Brain pericyte (primary cell): ENCODE results near the gene RBPJ.

Experiments used
- DNase-seq: peaks from one replicate; pipeline ENCODE4 v3.0.0-alpha.2; 2012; ENCODE audit warnings: low read depth, low spot score

The RBPJ gene

GRCh38 chr4:26420438-26420837, 99.6 kb downstream of the RBPJ start:
- DNase-seq, result peak; percentile 12

GRCh38 chr4:26420913-26421312, 100.1 kb downstream of the RBPJ start:
- DNase-seq, result no peak

DNA sequence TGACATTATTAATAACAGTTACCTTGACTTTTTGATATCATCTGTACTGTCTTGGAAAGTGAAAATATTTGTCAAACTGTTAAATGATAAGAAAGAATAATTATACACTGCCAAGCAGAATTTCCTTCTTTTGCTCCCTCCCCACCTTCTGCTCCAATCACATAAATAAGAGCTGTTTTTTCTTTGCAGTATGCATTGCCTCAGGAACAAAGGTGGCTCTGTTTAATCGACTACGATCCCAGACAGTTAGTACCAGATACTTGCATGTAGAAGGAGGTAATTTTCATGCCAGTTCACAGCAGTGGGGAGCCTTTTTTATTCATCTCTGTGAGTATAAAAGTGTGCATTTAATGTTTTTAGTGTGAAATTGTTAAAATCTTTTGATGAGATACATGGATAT, 103.3 kb downstream of the RBPJ start:
- no peak for DNase-seq

- no peak for DNase-seq
Measured at GRCh38 chr4:26424838-26425237, 104.0 kb downstream of the RBPJ start.

- DNase-seq, result no peak
Measured at GRCh38 chr4:26425953-26426352, 105.1 kb downstream of the RBPJ start.

- DNase-seq, result no peak
Measured at GRCh38 chr4:26426892-26427291, 106.1 kb downstream of the RBPJ start.

GRCh38 chr4:26429910-26430309, 109.1 kb downstream of the RBPJ start:
- DNase-seq, result no peak

DNA sequence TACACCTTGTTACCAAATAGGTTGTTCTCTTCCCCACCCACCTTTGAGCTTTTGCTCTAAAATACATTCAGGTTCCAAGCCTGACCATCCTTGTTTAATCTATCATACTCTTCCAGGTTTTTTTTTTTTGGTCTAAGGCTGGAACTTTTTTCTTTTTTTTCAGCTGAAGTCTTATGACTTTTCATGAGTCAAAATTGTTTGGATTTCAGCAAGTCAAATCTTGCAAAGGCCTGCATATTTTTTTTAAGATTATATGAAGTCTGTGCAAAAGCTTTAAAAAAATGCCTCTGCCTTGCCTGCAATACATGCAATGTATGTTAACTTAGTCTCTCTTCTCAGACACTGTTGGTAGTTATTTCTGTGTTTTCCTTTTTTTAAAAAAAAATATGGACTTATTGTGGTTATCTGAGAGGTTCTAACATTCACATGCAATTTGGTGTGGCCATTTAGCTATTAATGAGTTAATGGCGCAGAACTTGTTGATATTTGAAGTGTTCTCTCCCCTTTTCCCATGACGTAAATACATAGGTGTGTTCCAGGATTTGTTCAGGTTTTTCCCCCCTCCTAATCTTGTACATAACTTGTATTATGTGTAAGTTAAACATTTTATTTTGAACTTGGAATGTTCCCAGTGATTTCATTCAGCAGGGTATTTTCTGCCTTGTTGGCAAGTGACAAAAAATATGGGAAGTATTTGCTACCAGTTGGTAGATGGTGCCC, 110.8 kb downstream of the RBPJ start:
- no peak for DNase-seq

DNA sequence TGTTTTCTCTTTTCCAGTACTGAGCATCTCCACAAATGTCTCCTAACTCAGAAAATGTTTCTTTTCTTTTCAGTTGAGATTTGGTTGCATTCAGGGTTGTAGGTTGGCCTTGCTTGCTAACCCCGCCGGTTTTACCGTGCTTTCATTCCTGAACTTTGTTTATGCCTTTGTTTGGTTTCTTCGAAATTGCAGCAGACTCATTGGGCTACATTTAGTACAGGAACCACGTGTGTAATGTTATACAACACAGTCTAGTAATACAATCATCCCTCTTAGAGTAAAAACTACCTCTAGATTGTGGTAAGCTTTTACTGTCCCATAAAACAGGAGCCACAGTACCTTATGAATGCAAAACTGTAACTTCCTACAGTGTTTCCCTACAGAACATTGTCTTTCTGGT, 111.6 kb downstream of the RBPJ start:
- no peak for DNase-seq

DNA sequence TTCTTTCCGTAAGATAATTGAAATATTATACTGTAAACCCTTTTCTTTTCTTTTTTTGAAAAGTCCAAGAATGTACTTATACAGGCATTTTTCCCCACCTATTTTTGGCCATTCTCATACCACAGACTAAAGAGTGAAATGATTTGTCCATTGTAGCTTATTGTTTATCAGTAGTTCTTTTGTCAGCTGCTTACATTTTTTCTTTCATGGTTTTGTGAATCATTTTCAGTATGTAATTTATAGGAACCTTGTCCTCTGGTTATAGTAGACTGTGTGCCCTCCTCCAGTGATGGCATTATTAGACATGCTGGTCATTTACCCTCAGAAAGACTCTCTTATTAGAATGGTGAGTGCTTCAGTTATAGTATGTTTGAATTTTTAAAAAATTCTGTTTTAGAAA, 112.7 kb downstream of the RBPJ start:
- DNase-seq, result no peak

DNA sequence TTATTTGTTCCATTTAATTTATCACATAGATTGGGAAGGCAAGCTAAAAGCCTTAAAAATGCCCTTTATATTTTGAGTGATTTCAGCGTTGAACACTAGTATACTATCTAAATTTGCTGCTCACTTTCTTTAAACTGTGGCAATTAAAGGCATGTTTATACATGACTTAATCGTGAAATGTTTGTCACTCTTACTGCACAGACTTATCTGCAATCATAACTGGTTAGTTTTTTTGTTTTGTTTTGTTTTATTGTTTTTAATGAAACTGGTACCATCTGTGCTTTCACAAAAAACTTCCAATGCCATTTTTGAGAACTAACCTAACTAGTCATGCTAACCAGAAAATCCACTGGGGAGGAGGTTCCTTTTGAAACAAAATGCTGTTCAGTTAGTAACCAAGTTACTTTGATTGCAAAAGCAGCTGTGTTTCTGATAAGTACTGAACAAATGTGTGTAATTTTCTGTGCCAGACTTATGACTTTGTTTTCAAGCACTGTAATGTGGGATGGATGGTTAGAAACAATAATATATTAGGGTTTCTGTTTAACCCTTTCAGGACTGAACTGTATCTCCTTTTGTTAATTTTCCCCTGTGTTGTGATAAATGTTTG, 113.3 kb downstream of the RBPJ start:
- DNase-seq, result no peak

DNA sequence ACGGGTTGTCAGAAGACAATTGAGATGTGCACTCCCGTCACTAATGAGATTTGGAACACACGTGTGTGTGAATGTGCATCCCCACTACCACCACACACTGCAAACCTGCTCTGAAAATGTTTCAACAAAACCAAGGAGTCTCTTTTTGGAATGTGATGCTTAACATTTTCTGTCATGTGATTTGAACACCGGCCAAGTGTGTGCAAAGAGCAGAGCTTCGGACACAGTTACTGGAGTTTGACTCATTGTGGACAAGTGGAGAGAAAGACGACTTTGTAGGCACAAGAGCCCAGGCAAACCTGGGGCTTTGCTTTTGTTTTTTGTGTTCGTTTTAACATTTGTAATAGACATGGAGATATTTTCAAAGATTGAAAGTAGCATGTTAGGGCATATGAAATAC, 120.3 kb downstream of the RBPJ start:
- no peak for DNase-seq

- DNase-seq, result no peak
Measured at GRCh38 chr4:26441771-26442170, 121.0 kb downstream of the RBPJ start.

DNA sequence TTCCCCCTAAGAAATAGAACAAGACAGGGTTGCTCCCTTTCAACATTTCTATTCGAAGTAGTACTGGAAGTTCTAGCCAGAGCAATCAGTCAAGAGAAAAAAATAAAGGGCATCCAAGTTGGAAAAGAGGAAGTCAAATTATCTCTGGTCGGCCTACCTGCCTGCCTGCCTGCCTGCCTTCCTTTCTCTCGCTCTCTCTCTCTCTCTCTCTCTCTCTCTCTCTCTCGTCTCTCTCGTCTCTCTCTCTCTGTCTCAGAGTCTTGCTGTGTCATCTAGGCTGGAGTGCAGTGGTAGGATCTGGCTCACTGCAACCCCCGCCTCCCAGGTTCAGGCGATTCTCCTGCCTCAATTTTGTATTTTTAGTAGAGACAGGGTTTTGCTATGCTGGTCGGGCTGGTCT, 126.6 kb downstream of the RBPJ start:
- DNase-seq, result no peak

DNA sequence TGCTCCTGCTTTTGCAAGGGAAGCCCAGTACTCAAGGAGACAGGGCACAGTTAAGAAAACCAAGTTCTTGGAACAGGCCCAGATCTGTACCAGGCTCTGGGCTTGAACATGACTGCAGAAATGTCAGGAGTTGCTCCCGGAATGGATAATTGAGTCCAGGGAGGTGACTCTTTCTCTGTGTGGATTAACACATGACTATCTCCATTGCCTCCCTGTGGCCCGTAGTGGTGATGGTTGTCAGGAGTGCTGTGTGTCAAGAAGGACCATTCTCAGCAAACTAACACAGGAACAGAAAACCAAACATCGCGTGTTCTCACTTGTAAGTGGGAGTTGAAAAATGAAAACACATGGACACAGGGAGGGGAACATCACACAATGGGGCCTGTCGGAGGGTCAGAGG, 129.6 kb downstream of the RBPJ start:
- DNase-seq, result no peak

GRCh38 chr4:26451597-26451996, 130.8 kb downstream of the RBPJ start:
- DNase-seq, result no peak

DNA sequence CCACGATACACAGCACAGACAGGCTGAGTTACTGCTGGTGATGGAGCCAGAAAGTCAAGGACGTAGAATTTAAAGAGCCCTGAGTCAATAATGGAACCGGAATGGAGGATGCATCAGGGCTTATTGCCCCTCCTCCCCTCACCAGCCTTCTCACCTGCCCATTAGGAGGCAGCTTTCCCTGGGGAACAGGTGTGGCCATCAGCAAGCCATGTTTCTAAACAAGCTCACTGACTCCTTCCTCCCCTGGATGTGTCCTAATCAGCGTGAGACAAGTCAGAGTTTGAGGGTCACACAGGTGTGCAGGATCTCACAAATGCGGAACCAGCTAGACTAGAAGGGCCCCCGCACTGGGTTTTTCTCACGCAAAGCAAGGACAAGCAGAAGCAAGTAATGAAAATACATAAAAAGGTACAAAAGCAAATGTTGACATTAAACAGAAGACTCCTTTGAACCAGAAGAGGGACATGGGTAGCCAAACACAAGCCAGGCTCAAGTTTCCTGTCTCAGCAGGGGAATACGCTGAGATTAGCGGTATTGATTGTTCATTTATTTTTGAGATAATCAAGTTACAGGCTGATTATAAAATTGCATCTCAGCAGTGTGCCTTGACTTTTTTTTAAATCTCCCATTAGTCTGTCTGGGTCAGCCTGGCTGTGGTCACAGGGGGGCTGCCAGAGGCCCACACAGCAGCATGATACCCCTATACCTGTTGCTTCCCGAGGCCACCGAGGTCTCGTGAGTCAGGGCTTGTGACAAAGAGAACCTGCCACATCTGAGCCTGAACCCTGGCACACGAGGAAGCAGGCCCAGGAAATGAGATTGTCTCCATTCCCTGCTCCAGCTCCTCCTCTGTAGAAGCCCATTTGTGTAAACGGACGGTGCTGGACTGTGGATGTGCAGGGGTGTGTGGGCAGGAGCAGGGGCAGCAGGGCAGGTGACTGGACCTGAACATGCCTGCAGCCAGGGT, 132.0 kb downstream of the RBPJ start:
- no peak for DNase-seq

GRCh38 chr4:26454961-26455360, 134.1 kb downstream of the RBPJ start:
- DNase-seq, result no peak

DNA sequence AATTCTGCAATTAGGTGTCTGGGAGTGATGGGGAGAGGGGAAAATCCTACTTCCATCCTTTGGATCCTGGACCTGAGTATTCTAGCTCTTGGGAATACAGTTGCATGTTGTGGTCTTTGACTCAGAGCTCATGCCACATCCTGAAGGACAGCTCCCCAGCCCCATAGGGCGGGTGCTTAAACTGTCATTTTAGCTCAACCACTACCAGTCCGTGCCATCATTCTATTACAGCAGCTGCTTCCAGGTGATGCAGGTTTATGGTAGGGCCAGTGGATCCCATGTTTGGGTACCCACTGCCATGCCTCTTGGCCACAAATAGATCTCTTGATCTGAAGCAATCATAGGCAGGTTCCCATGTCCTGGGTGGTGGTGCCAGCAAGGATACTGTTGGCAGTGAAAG, 134.8 kb downstream of the RBPJ start:
- DNase-seq, result no peak

DNA sequence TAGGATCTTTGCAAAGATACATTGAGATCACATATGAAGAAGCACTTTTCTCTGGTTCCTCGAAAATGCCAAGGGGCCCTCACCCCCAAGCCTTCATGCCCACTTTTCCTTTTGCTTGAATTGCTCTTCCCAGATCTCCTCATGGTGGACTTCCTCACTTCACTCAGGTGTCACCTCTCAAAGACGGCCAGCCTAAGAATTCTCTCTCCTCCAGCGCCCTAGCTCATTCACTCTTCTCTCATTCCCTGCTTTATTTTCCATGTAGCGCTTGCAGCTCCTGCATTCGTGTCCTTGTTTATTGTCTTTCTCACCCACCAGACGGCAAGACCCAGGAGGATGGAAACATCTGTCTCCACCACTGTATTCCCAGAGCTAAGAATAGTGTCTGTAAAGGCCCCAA, 136.6 kb downstream of the RBPJ start:
- no peak for DNase-seq

- peak; percentile 39 for DNase-seq
Measured at GRCh38 chr4:26458157-26458561, 137.3 kb downstream of the RBPJ start.

DNA sequence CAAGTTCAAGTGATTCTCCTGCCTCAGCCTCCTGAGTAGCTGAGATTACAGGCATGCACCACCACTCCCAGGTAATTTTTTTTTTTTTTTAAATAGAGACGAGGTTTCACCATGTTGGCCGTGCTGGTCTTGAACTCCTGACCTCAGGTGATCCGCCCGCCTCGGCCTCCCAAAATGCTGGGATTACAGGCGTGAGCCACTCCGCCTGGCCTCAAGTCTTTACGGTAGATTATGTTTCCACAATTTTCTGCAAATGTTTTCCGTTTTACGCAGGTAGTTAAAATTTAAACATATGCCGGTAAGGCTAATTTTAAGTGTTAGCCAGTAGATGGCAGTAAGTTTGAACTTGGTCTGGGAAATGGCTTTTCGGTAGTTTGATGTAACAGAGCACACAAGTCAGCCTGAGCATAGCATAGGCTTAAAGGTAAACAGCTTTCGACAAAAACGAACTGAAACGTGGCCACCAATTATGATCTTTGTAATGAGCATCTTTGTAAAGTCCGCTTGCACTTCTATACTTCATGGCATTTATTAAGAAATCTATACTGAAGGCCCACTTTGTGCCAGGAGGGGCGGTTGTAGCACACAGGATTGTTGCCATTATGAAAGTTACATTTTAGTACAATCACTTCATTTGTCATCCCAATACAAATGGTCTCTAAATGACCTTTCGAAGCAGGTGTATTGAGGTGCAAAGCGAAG, 138.4 kb downstream of the RBPJ start:
- no peak for DNase-seq
